ENCODE measurements around the gene FBXO11. TPM values are rescaled to one million over a fixed set of nuclear protein-coding genes. Genes with fewer than 3 reads are reported as not detected.

Gene FBXO11
- total and polyA plus RNA-seq, 2 of the 4 experiments (the other 2 are of a cell fraction), result 27.1 to 29.6 TPM

DNA sequence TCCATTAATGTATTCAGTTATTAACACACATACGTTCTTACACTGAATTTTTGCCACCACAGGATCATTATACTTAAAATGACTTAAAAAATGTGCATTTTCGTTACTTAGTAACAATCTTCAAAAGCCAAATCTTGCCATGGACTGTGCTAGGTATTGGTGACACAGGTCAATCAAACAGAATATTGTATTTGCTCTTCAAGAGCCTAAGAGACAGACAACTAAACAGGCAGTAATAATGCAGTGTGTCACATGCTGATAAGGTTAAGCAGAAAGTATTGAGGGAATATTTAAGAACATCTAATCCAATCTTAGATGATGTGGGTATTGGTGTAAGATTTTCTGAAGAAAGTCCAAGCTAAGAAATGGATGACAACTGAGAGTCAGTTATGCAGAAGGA, 56.9 kb downstream of the FBXO11 start:
- no peak overlapping the region for H3K56ac ChIP-seq (ENCODE audit: extremely low read depth, insufficient read depth, low read length)
- no peak overlapping the region for H2AFZ ChIP-seq (replicated peaks; ENCODE audit: low read length, poor library complexity)
- in situ Hi-C loops (cut with MboI; ENCODE audit: low sequenced_read_pairs), result no loop called here
- no peak overlapping the region for H3K14ac ChIP-seq (replicated peaks; ENCODE audit: low read depth, low read length)
- H3K36me3 ChIP-seq (ENCODE audit: control insufficient read depth, insufficient read depth, low read length), result peaks cover 1% of the 10 kb centered on the region; the same call in 1 of the 2 replicates
- ChIA-PET POLR2A (ENCODE audit: unreplicated experiment) (no interaction called here), CTCF (interaction anchor here (1.9 kb wide), 1 partner anchor 18 kb away, joined by 4 read pairs; no protein-coding TSS in a partner anchor)
- dilution Hi-C loops (cut with HindIII; ENCODE audit: low sequenced_read_pairs, unreplicated experiment), result no loop called here
- H2BK15ac ChIP-seq (ENCODE audit: low read depth, low read length), result no peak overlapping the region
- H3K27ac ChIP-seq (ENCODE audit: insufficient read depth, low read length), result no peak overlapping the region
- H4K91ac ChIP-seq (ENCODE audit: insufficient read depth, low read depth, low read length), result no peak overlapping the region
- H4K8ac ChIP-seq (ENCODE audit: low read depth in 2 of 2, low read length in 2 of 2), result no peak overlapping the region
- H2AK5ac ChIP-seq (ENCODE audit: low read depth, low read length), result no peak overlapping the region
- no peaks in the 10 kb centered on the region for H3K9me3 ChIP-seq (ENCODE audit: control insufficient read depth, insufficient read depth, low read length)
- peaks cover 10% of the 10 kb centered on the region; the same call in 1 of the 2 replicates for H3K9me1 ChIP-seq (ENCODE audit: insufficient read depth, low read length)
- WGBS, 2 experiments (ENCODE audit: extremely low coverage in 2 of 2, insufficient read length in 1 of 2), result no CpG with 5 or more reads among the region's 2 CpGs
- no peaks in the 10 kb centered on the region for H3K27me3 ChIP-seq (ENCODE audit: control insufficient read depth, insufficient read depth, low read length)
- DNase-seq (no peak), ATAC-seq (ENCODE audit: low read depth) (no peak)
- no peak overlapping the region for H4K5ac ChIP-seq (ENCODE audit: low read depth, low read length)
- no peak overlapping the region for H3K4ac ChIP-seq (ENCODE audit: low read depth, low read length)
- no peak overlapping the region for H3K23ac ChIP-seq (ENCODE audit: low read depth, low read length)
- no TSS peak for BruUV-seq (replicated peaks)
- H3K18ac ChIP-seq (ENCODE audit: low read depth, low read length), result no peak overlapping the region
- H2BK120ac ChIP-seq (ENCODE audit: low read depth, low read length), result no peak overlapping the region
- intact Hi-C loops (cut with micrococcal nuclease), result no loop called here
- peaks cover 75% of the 10 kb centered on the region for H4K20me1 ChIP-seq (ENCODE audit: insufficient read depth, low read length)
- no peak overlapping the region for H2AK9ac ChIP-seq (replicated peaks; ENCODE audit: low read depth, low read length, poor library complexity)
- H3K4me1 ChIP-seq (ENCODE audit: control insufficient read depth, insufficient read depth, low read length), result peaks cover 4% of the 10 kb centered on the region; the same call in 1 of the 2 replicates
- no peak overlapping the region for H3K4me2 ChIP-seq (ENCODE audit: low read depth, low read length)
- H2BK20ac ChIP-seq (ENCODE audit: low read depth, low read length), result no peak overlapping the region
- no peak overlapping the region for H3K4me3 ChIP-seq (ENCODE audit: insufficient read depth, low read depth, low read length)
- TF ChIP-seq POLR2A (IDR thresholded peaks at IDR 0.05; ENCODE audit: low read depth, low read length) (no peak), BHLHE40 (IDR thresholded peaks at IDR 0.05; ENCODE audit: low read depth, low read length) (no peak), RAD21 (IDR thresholded peaks at IDR 0.05; ENCODE audit: low read length) (no peak), CHD1 (IDR thresholded peaks at IDR 0.05; ENCODE audit: low read depth, low read length) (no peak), MXI1 (IDR thresholded peaks at IDR 0.05; ENCODE audit: borderline replicate concordance, low read depth, low read length) (no peak), NFE2L2 (IDR thresholded peaks at IDR 0.05; ENCODE audit: low read depth, low read length) (no peak), CEBPB (IDR thresholded peaks at IDR 0.05; ENCODE audit: low read depth, low read length) (no peak), RFX5 (IDR thresholded peaks at IDR 0.05; ENCODE audit: low read depth, low read length) (no peak)
- TF ChIP-seq, protein P1, sequence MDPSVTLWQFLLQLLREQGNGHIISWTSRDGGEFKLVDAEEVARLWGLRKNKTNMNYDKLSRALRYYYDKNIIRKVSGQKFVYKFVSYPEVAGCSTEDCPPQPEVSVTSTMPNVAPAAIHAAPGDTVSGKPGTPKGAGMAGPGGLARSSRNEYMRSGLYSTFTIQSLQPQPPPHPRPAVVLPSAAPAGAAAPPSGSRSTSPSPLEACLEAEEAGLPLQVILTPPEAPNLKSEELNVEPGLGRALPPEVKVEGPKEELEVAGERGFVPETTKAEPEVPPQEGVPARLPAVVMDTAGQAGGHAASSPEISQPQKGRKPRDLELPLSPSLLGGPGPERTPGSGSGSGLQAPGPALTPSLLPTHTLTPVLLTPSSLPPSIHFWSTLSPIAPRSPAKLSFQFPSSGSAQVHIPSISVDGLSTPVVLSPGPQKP (IDR thresholded peaks at IDR 0.05; ENCODE audit: borderline replicate concordance, low read depth, low read length), result no peak
- TF ChIP-seq, protein P2, sequence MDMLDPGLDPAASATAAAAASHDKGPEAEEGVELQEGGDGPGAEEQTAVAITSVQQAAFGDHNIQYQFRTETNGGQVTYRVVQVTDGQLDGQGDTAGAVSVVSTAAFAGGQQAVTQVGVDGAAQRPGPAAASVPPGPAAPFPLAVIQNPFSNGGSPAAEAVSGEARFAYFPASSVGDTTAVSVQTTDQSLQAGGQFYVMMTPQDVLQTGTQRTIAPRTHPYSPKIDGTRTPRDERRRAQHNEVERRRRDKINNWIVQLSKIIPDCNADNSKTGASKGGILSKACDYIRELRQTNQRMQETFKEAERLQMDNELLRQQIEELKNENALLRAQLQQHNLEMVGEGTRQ (IDR thresholded peaks at IDR 0.05; ENCODE audit: low read depth, low read length), result no peak
- peaks cover 30 to 63% of the 10 kb centered on the region in 2 experiments for H3K79me1 ChIP-seq (ENCODE audit: low read depth in 1 of 2, low read length in 2 of 2)
- no peak overlapping the region for H3K9ac ChIP-seq (ENCODE audit: low read depth, low read length)
- no peak overlapping the region for H2BK5ac ChIP-seq (ENCODE audit: low read depth, low read length, poor library complexity, severe bottlenecking)
